CD4-positive, CD25-positive, alpha-beta regulatory T cell (primary cell): ENCODE measurements around the gene SSPN. TPM values are rescaled to one million over a fixed set of nuclear protein-coding genes. Genes with fewer than 3 reads are reported as not detected.

Source experiments
- ATAC-seq, 2 donors: fragments of 150-1000 bp; cut with Tn5 transposase; one replicate each; pipeline ENCODE4 v1.10.0; 2021; ENCODE audit warnings: low read depth in 2 of 2, moderate number of reproducible peaks in 2 of 2, moderate library complexity in 1 of 2
- DNase-seq, 3 donors: peaks; one replicate each; pipeline versions ENCODE4 v3.0.0 to v3.0.0-alpha.2; 2012 to 2022; ENCODE audit warnings: mixed read lengths in 1 of 3
- H3K27ac ChIP-seq: one replicate; pipeline ENCODE4 v1.7.0; 2013; ENCODE audit warnings: mild to moderate bottlenecking, low read length; ENCODE audit not compliant: insufficient read depth, poor library complexity, severe bottlenecking
- H3K27me3 ChIP-seq: one replicate; pipeline ENCODE4 v1.7.0; 2013; ENCODE audit warnings: low read length; ENCODE audit not compliant: control insufficient read depth, insufficient read depth
- H3K36me3 ChIP-seq: one replicate; pipeline ENCODE4 v1.7.0; 2013; ENCODE audit warnings: mild to moderate bottlenecking, low read length, moderate library complexity; ENCODE audit not compliant: control insufficient read depth, insufficient read depth
- H3K4me1 ChIP-seq: 2 replicates; pipeline ENCODE4 v1.7.0; 2013; ENCODE audit warnings: mild to moderate bottlenecking, low read length; ENCODE audit not compliant: insufficient read depth, control insufficient read depth, poor library complexity, severe bottlenecking
- H3K4me3 ChIP-seq: one replicate; pipeline ENCODE4 v1.7.0; 2013; ENCODE audit warnings: low read depth, mild to moderate bottlenecking, low read length, moderate library complexity
- H3K9me3 ChIP-seq, 2 experiments: 1 replicate in 1 of 2; 2 replicates in 1 of 2; pipeline ENCODE4 v1.7.0; 2013; ENCODE audit warnings: low read length in 2 of 2, mild to moderate bottlenecking in 1 of 2, moderate library complexity in 1 of 2; ENCODE audit not compliant: control insufficient read depth in 2 of 2
- H3K27ac Mint-ChIP-seq, 3 donors: one replicate each; pipeline ENCODE4 v1.8.0; 2020 to 2022; ENCODE audit warnings: mild to moderate bottlenecking in 3 of 3, mixed read lengths in 3 of 3, moderate library complexity in 2 of 3
- H3K27me3 Mint-ChIP-seq: one replicate; pipeline ENCODE4 v1.8.0; 2022; ENCODE audit warnings: mild to moderate bottlenecking, mixed read lengths
- H3K36me3 Mint-ChIP-seq: one replicate; pipeline ENCODE4 v1.8.0; 2020; ENCODE audit warnings: mixed read lengths
- H3K4me1 Mint-ChIP-seq, 4 donors: one replicate each; pipeline ENCODE4 v1.8.0; 2020 to 2022; ENCODE audit warnings: mixed read lengths in 4 of 4, mild to moderate bottlenecking in 1 of 4
- H3K4me3 Mint-ChIP-seq, 4 donors: one replicate each; pipeline ENCODE4 v1.8.0; 2020 to 2022; ENCODE audit warnings: mild to moderate bottlenecking in 4 of 4, mixed read lengths in 4 of 4, moderate library complexity in 3 of 4
- H3K9me3 Mint-ChIP-seq, 7 donors: one replicate each; pipeline ENCODE4 v1.8.0; 2020 to 2022; ENCODE audit warnings: mixed read lengths in 7 of 7, mild to moderate bottlenecking in 3 of 7, moderate library complexity in 2 of 7
- polyA plus RNA-seq, 4 donors: library from polyadenylated mRNA; unstranded; fragments of 300-500 nt; fragmentation: Illumina TruSeq; gene quantifications; one replicate each; pipeline ENCODE4 v1.2.3, GENCODE V29; 2021
- total RNA-seq: library from RNA; stranded (reverse); gene quantifications from one replicate; pipeline ENCODE4 v1.2.3, GENCODE V29; 2022

SSPN gene
- total and polyA plus RNA-seq, 5 donors from 2014 or later: not detected

DNA sequence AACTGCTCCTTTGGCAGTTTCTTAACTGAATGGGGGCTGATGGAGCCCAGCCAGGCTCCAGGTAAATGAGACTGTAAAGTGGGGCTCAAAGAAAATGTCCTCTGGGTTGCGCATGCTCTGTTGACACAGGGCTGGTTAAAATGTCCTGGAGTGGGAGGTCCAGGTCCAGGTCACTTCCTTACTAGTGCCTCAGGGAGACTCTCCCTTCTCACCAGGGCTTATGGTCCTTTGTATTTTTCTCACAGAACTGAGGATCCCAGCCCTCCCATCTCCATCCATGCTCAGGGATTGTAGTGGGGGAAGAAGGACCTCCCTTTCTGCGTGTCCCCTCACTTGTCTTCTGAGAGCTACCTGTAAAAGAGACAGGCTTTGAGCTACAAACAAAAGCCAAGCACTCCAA is 77.5 kb downstream of the SSPN start:
- Mint-ChIP-seq H3K9me3 (no peaks in the 10 kb centered on the region), H3K4me3 (no peak overlapping the region), H3K4me1 (peaks cover 0 to 17% (median 9%) of the 10 kb centered on the region in 4 donors), H3K27me3 (no peaks in the 10 kb centered on the region), H3K27ac (no peak overlapping the region), H3K36me3 (no peaks in the 10 kb centered on the region)
- no peak for ATAC-seq
- Histone ChIP-seq H3K4me1 (peaks cover 8% of the 10 kb centered on the region), H3K27me3 (no peaks in the 10 kb centered on the region), H3K36me3 (no peaks in the 10 kb centered on the region), H3K27ac (no peak overlapping the region), H3K4me3 (no peak overlapping the region), H3K9me3 (no peaks in the 10 kb centered on the region)
- DNase-seq: no peak

DNA sequence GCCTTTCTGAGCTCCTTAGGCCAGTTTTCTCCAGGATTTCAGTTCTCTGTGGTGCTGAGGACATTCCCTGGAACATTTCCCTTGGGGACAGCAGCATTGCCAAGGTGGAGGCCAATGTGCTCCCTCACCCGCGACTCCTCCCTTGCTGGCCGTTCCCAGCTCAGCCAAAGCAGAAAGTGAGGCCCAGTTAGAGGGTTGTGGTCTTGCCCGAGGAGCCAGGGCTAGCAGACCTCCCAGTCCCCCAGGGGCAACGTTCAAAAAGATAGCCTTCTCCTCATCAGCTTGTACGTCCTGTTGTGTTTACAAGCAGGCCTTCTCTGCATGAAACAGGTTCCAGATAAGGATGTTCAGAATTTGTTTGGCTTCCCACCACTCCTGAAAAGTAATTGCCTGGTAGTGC is 78.4 kb downstream of the SSPN start:
- Mint-ChIP-seq H3K36me3 (no peaks in the 10 kb centered on the region), H3K27ac (no peak overlapping the region), H3K4me3 (no peak overlapping the region), H3K9me3 (no peaks in the 10 kb centered on the region), H3K4me1 (peaks cover 0 to 17% (median 9%) of the 10 kb centered on the region in 4 donors), H3K27me3 (no peaks in the 10 kb centered on the region)
- Histone ChIP-seq H3K4me1 (peaks cover 8% of the 10 kb centered on the region), H3K9me3 (no peaks in the 10 kb centered on the region), H3K4me3 (no peak overlapping the region), H3K27ac (no peak overlapping the region), H3K27me3 (no peaks in the 10 kb centered on the region), H3K36me3 (no peaks in the 10 kb centered on the region)
- no peak for DNase-seq
- ATAC-seq: no peak

DNA sequence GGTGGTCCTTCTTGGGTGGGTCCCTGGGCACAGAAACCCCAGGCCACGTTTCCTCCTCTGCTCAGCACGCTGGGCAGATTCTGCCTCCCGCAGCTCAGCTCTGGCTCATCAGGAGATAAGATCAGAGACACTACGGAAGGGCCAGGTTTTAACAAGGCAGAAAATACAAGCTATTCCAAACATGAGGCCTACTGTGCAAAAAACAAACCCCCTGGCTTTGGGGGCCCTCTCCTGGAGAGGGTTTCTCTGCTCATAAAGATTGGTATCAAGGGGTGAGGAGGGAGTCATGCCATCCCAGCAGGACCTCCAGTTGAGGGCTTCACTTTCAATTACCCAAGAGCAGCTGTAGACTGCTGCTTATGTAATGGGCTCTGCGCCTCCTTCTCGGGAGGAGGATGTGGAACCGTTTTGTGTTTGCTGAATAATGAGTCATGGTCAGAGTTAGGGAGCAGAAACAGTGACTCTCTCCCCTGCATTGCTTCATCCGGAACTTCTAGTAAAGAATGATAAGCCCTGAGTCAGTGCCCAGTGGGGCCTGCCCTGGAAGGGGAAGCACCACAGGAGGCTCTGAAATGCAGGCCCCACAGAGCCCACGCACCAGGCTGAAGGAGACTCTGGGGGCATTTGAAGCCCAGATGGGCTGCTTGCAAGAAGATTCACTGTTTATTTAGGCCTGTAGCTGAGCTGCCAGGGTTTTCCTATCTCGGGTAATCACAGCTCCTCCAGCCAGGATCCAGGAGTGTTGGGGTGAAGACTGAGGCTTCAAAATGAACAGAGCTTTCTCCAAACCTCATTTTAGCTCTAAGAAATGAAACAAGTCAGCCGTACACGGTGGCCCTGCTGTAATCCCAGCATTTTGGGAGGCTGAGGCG is 79.3 kb downstream of the SSPN start:
- H3K4me1 ChIP-seq: peaks cover 8% of the 10 kb centered on the region
- Mint-ChIP-seq H3K4me1 (peaks cover 0 to 17% (median 9%) of the 10 kb centered on the region in 4 donors), H3K27me3 (no peaks in the 10 kb centered on the region), H3K36me3 (no peaks in the 10 kb centered on the region), H3K4me3 (peak overlapping the region in 1 of 4 donors; percentile 36), H3K9me3 (no peaks in the 10 kb centered on the region), H3K27ac (peak overlapping the region; percentile 41 to 54 (median 48))
- ATAC-seq: peak; percentile 76 to 81
- H3K27ac ChIP-seq: no peak overlapping the region
- no peaks in the 10 kb centered on the region for H3K36me3 ChIP-seq
- DNase-seq: peak in 1 of 3 donors; percentile 61
- H3K9me3 ChIP-seq: no peaks in the 10 kb centered on the region
- H3K4me3 ChIP-seq: no peak overlapping the region
- H3K27me3 ChIP-seq: no peaks in the 10 kb centered on the region

DNA sequence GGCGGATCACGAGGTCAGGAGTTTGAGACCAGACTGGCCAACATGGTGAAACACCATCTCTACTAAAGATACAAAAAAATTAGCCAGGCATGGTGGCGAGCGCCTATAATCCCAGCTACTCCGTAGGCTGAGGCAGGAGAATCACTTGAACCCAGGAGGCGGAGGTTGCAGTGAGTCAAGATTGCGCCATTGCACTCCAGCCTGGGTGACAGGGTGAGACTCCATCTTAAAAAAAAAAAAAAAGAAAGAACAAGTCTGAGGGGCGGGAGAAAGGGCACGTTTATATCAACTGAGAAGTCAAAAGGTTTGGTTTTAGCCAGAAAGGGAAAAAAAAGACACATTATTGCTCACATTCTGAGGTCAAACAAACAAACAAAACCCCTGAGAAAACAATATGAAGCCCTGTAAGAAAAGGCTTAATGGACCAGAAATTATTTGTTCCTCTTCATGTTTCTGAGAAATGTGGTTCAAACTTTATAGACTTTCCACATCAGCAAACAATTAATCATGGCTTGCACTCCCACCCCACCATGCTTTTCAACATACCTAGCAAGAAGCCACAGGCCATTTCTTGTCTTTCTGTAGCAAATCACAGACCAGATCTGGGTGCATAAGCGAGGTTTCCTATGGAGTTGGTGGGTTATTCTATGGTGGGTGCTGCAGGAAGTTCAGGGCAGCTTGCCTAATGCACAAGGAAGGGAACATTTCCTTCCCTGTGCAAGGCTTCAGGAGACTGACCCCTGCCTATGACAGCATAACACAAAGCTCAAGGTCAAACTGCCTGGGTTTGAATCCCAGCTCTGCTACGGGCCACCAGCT is 80.1 kb downstream of the SSPN start:
- no peak overlapping the region for H3K4me3 Mint-ChIP-seq
- Histone ChIP-seq H3K4me3 (no peak overlapping the region), H3K27me3 (no peaks in the 10 kb centered on the region), H3K36me3 (no peaks in the 10 kb centered on the region), H3K27ac (no peak overlapping the region), H3K4me1 (peaks cover 8% of the 10 kb centered on the region), H3K9me3 (no peaks in the 10 kb centered on the region)
- H3K9me3 Mint-ChIP-seq: no peaks in the 10 kb centered on the region
- no peaks in the 10 kb centered on the region for H3K36me3 Mint-ChIP-seq
- H3K27me3 Mint-ChIP-seq: no peaks in the 10 kb centered on the region
- no peak for ATAC-seq
- H3K27ac Mint-ChIP-seq: no peak overlapping the region
- no peak for DNase-seq
- H3K4me1 Mint-ChIP-seq: peaks cover 0 to 17% (median 9%) of the 10 kb centered on the region in 4 donors

DNA sequence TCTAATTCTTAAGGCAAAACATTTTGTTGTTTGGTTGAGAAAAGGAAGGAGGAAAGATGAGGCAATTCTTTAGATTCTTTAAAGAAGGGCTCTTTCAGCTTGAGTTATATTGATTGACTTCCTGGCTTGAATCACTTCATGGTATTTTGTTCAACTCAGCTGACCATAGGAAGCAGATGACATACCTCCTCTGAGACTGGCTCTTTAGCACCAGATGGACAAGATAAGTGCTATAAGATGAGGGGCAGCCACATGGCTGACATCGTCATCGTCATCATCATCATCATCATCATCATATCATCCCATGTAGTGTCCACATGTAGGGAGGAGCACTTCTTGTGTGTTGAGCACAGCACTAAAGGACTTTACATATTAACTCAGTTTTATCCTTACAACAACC is 81.3 kb downstream of the SSPN start:
- H3K4me1 ChIP-seq: peaks cover 8% of the 10 kb centered on the region
- H3K36me3 ChIP-seq: no peaks in the 10 kb centered on the region
- peaks cover 0 to 16% (median 8%) of the 10 kb centered on the region in 4 donors for H3K4me1 Mint-ChIP-seq
- no peaks in the 10 kb centered on the region for H3K36me3 Mint-ChIP-seq
- no peak overlapping the region for H3K4me3 ChIP-seq
- H3K9me3 Mint-ChIP-seq: no peaks in the 10 kb centered on the region
- H3K27ac Mint-ChIP-seq: no peak overlapping the region
- no peak overlapping the region for H3K27ac ChIP-seq
- H3K27me3 ChIP-seq: no peaks in the 10 kb centered on the region
- H3K9me3 ChIP-seq: no peaks in the 10 kb centered on the region
- H3K27me3 Mint-ChIP-seq: no peaks in the 10 kb centered on the region
- ATAC-seq (no peak), DNase-seq (no peak)
- H3K4me3 Mint-ChIP-seq: no peak overlapping the region

DNA sequence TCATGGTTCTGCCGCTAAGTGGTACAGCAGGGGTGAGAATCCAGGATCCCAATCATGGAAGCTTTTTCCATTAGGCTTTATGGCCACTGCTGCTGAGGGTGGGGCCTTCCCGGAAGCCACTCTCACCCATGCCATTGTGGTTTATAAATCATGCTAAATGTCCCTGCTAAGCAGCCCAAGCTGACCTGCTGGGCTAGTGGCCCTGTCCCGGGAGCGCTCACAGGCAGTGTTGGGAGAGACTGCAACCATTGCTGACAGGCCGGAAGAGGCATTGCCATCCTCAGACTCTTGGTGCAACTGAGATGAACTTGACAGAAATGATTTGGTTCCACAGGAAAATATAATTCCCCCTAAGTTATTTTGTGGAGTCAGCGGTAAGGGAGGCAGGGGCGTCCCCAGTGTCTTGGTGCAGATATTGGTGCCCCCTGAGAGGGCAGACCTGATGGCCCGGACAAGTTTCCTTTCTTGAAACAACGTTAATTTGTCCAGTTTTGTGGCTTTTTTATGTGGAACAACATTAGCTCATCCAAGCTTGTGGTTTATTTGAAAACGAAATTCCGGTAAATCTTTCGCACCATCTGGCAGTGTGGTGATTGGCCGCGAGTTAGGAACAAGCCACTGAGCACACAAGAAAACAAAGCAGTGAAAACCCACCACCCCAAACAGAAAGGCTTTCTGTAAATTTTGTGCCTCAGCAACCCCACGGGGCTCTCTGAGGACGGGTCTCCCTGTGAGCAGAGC is 82.3 kb downstream of the SSPN start:
- H3K9me3 Mint-ChIP-seq: no peaks in the 10 kb centered on the region
- ATAC-seq (no peak), DNase-seq (no peak)
- Histone ChIP-seq H3K27me3 (no peaks in the 10 kb centered on the region), H3K4me3 (no peak overlapping the region), H3K9me3 (no peaks in the 10 kb centered on the region), H3K36me3 (no peaks in the 10 kb centered on the region), H3K4me1 (peaks cover 8% of the 10 kb centered on the region), H3K27ac (no peak overlapping the region)
- H3K27ac Mint-ChIP-seq: no peak overlapping the region
- H3K4me3 Mint-ChIP-seq: no peak overlapping the region
- H3K36me3 Mint-ChIP-seq: no peaks in the 10 kb centered on the region
- H3K4me1 Mint-ChIP-seq: peaks cover 0 to 10% (median 7%) of the 10 kb centered on the region in 4 donors
- H3K27me3 Mint-ChIP-seq: no peaks in the 10 kb centered on the region

DNA sequence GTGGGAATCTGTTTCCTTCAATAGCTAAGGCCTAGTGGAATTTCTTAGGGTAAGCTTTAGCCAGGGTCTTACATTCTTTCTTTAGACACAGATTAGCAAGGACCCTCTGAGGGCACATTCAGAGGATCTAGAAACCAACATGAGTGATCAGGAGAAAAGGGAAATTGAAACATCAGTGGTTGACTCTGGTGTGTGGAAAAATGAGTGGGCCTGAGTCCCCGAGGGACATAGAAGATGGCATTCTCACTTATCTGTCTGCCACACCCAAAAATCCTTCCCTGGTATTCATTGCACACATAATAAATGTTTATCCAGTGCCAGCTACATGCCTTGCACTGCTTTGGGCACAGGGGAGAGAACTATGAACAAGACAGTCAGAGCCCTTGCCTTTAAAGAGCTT is 82.9 kb downstream of the SSPN start:
- Histone ChIP-seq H3K4me3 (no peak overlapping the region), H3K27me3 (no peaks in the 10 kb centered on the region), H3K9me3 (no peaks in the 10 kb centered on the region), H3K4me1 (peaks cover 8% of the 10 kb centered on the region), H3K27ac (no peak overlapping the region), H3K36me3 (no peaks in the 10 kb centered on the region)
- Mint-ChIP-seq H3K27me3 (no peaks in the 10 kb centered on the region), H3K36me3 (no peaks in the 10 kb centered on the region), H3K4me3 (no peak overlapping the region), H3K9me3 (no peaks in the 10 kb centered on the region), H3K27ac (no peak overlapping the region), H3K4me1 (peaks cover 0 to 10% (median 7%) of the 10 kb centered on the region in 4 donors)
- no peak for ATAC-seq
- DNase-seq: no peak
